NCI-H82 (cell line): ENCODE data around the gene CEP170B.
A peak's percentile ranks its signal among the peaks of the same experiment; 100 is the strongest.
"Not testable (repeated sequence)": the region's sequence is repeated elsewhere in the genome, so short reads cannot be mapped to it uniquely, and the experiment has no call there.

Experiments
- DNase-seq: peaks from one replicate; lab custom pipeline; 2025; lab: John Stamatoyannopoulos, UW

Gene CEP170B

GRCh38 chr14:104879201-104879982 is 14.3 kb downstream of the CEP170B start:
- DNase-seq, result peak; percentile 89

GRCh38 chr14:104879983-104880565 is 15.0 kb downstream of the CEP170B start:
- no peak for DNase-seq

- no peak for DNase-seq
These were observed 15.6 kb downstream of the CEP170B start for GRCh38 chr14:104880584-104881210.

- peak; percentile 81 for DNase-seq
These were observed 16.4 kb downstream of the CEP170B start for GRCh38 chr14:104881369-104881979.

- peak; percentile 87 for DNase-seq
These were observed 17.4 kb downstream of the CEP170B start for GRCh38 chr14:104882325-104882973.

- DNase-seq, result no peak
These were observed 18.1 kb downstream of the CEP170B start for GRCh38 chr14:104882991-104883660.

GRCh38 chr14:104883681-104884361 is 18.8 kb downstream of the CEP170B start:
- DNase-seq, result no peak

- DNase-seq, result not testable (repeated sequence)
These were observed 19.3 kb downstream of the CEP170B start for GRCh38 chr14:104884381-104884780.

GRCh38 chr14:104885031-104885972 is 20.2 kb downstream of the CEP170B start:
- no peak for DNase-seq

- no peak for DNase-seq
These were observed 21.1 kb downstream of the CEP170B start for GRCh38 chr14:104885973-104886689.

- no peak for DNase-seq
These were observed 21.9 kb downstream of the CEP170B start for GRCh38 chr14:104886690-104887622.

GRCh38 chr14:104887623-104888488 is 22.8 kb downstream of the CEP170B start:
- no peak for DNase-seq

GRCh38 chr14:104888489-104889374 is 23.7 kb downstream of the CEP170B start:
- DNase-seq, result no peak

GRCh38 chr14:104889375-104889757 is 24.3 kb downstream of the CEP170B start:
- DNase-seq, result no peak

- DNase-seq, result not testable (repeated sequence)
These were observed 25.2 kb downstream of the CEP170B start for GRCh38 chr14:104890292-104890691.

- DNase-seq, result no peak
These were observed 26.1 kb downstream of the CEP170B start for GRCh38 chr14:104891121-104891551.
